GM23338 (cell line): ENCODE data around the gene RAB13. TPM values are rescaled to one million over a fixed set of nuclear protein-coding genes. Genes with fewer than 3 reads are reported as not detected.
A peak's percentile ranks its signal among the peaks of the same experiment; 100 is the strongest.

Experiments used
- ATAC-seq: fragments of 200-7000 bp; cut with Tn5 transposase; 3 replicates; pipeline ENCODE4 v1.9.1; 2020
- DNase-seq: peaks from one replicate; pipeline ENCODE4 v3.0.0-alpha.2; 2015; ENCODE audit warnings: low spot score
- H2AFZ ChIP-seq: fragments of 200-600 bp; sonication (generic); 2 replicates; pipeline ENCODE4 v1.8.0; 2016; ENCODE audit warnings: antibody characterized with exemption, mild to moderate bottlenecking, moderate library complexity
- H3F3A ChIP-seq: fragments of 200-600 bp; sonication (generic); replicated peaks from 2 replicates; pipeline ENCODE4 v1.8.0; 2017; ENCODE audit warnings: antibody characterized with exemption, mixed run types, low read depth
- H3K27ac ChIP-seq: fragments of 200-600 bp; sonication (generic); 2 replicates; pipeline ENCODE4 v1.6.1; 2016; ENCODE audit warnings: low read depth
- H3K27me3 ChIP-seq: fragments of 200-600 bp; sonication (generic); 2 replicates; pipeline ENCODE4 v1.8.0; 2016; ENCODE audit warnings: mild to moderate bottlenecking, mixed run types, moderate library complexity; ENCODE audit not compliant: insufficient read depth
- H3K36me3 ChIP-seq: fragments of 200-600 bp; sonication (generic); 2 replicates; pipeline ENCODE4 v1.8.0; 2016; ENCODE audit warnings: mild to moderate bottlenecking; ENCODE audit not compliant: insufficient read depth
- H3K4me1 ChIP-seq: fragments of 200-600 bp; sonication (generic); 2 replicates; pipeline ENCODE4 v1.8.0; 2016; ENCODE audit warnings: mild to moderate bottlenecking, moderate library complexity; ENCODE audit not compliant: insufficient read depth
- H3K4me2 ChIP-seq: fragments of 200-600 bp; sonication (generic); 2 replicates; pipeline ENCODE4 v1.7.1; 2017; ENCODE audit warnings: mixed run types
- H3K4me3 ChIP-seq: fragments of 200-600 bp; sonication (generic); 2 replicates; pipeline ENCODE4 v1.6.1; 2016; ENCODE audit warnings: mixed run types
- H3K79me2 ChIP-seq: fragments of 200-600 bp; sonication (generic); replicated peaks from 2 replicates; pipeline ENCODE4 v1.8.0; 2017; ENCODE audit warnings: mild to moderate bottlenecking; ENCODE audit not compliant: insufficient read depth
- H3K9me2 ChIP-seq: fragments of 200-600 bp; sonication (generic); 2 replicates; pipeline ENCODE4 v1.8.0; 2017; ENCODE audit not compliant: insufficient read depth
- H4K20me1 ChIP-seq: fragments of 200-600 bp; sonication (generic); replicated peaks from 2 replicates; pipeline ENCODE4 v1.8.0; 2017; ENCODE audit warnings: mild to moderate bottlenecking; ENCODE audit not compliant: insufficient read depth
- H3K27ac Mint-ChIP-seq: 2 replicates; pipeline ENCODE4 v1.8.0; 2020; ENCODE audit warnings: inconsistent platforms, mild to moderate bottlenecking, moderate library complexity, mixed read lengths
- H3K27me3 Mint-ChIP-seq: 3 replicates; pipeline ENCODE4 v1.8.0; 2022; ENCODE audit warnings: low read depth, mild to moderate bottlenecking, moderate library complexity, mixed read lengths, inconsistent platforms; ENCODE audit not compliant: insufficient read depth, poor library complexity
- H3K36me3 Mint-ChIP-seq: 3 replicates; pipeline ENCODE4 v1.8.0; 2021; ENCODE audit warnings: low read depth, mild to moderate bottlenecking, inconsistent platforms, moderate library complexity, mixed read lengths
- H3K4me1 Mint-ChIP-seq: 3 replicates; pipeline ENCODE4 v1.8.0; 2020; ENCODE audit warnings: mild to moderate bottlenecking, inconsistent platforms, mixed read lengths
- H3K4me3 Mint-ChIP-seq: 3 replicates; pipeline ENCODE4 v1.8.0; 2021; ENCODE audit warnings: moderate library complexity, mild to moderate bottlenecking, inconsistent platforms, mixed read lengths
- H3K9me3 Mint-ChIP-seq: 3 replicates; pipeline ENCODE4 v1.8.0; 2020; ENCODE audit warnings: moderate library complexity, mild to moderate bottlenecking, inconsistent platforms, mixed read lengths
- CREB1 ChIP-seq: fragments of 250-450 bp; sonication (Bioruptor Pico); IDR thresholded peaks from 2 replicates; pipeline ENCODE4 v1.5.0; 2020; ENCODE audit warnings: low read depth, mild to moderate bottlenecking, moderate library complexity
- ETS1 ChIP-seq: IDR thresholded peaks from 2 replicates; pipeline ENCODE4 v1.6.1; 2016; ENCODE audit warnings: antibody characterized with exemption
- NANOG ChIP-seq: IDR thresholded peaks from 2 replicates; pipeline ENCODE4 v1.6.1; 2016; ENCODE audit warnings: antibody characterized with exemption, borderline replicate concordance
- POLR2AphosphoS5 ChIP-seq: IDR thresholded peaks from 2 replicates; pipeline ENCODE4 v1.6.1; 2016; ENCODE audit warnings: antibody characterized with exemption, low read depth
- ZNF114 ChIP-seq: fragments of 250-450 bp; sonication (Bioruptor Pico); IDR thresholded peaks from 2 replicates; pipeline ENCODE4 v1.5.0; 2020; ENCODE audit warnings: mild to moderate bottlenecking, moderate library complexity
- polyA plus RNA-seq: library from polyadenylated mRNA; unstranded; fragments of >200 nt; fragmentation: Nextera tagmentation; extraction: Ambion mirVana; gene quantifications from 2 replicates; pipeline ENCODE4 v1.2.1, GENCODE V29; 2016
- total RNA-seq: library from RNA; depleted of rRNA; stranded (reverse); fragments of >200 nt; shearing (Covaris generic); gene quantifications from 2 replicates; pipeline ENCODE4 v1.2.3, GENCODE V29; 2014
- TF ChIP-seq, protein P1 (sequence below): IDR thresholded peaks from one replicate; pipeline ENCODE4 v1.6.1; 2018; ENCODE audit warnings: antibody characterized with exemption; ENCODE audit not compliant: unreplicated experiment

RAB13 gene
- total and polyA plus RNA-seq, 2 experiments from 2014 or later, result 38.6 to 171 TPM

GRCh38 chr1:153945795-153946621, 40.1 kb downstream of the RAB13 start:
- H3K4me3 ChIP-seq, result peak overlapping the region; percentile 95
- peaks cover 5% of the 10 kb centered on the region; the same call in 1 of the 2 replicates for H3F3A ChIP-seq
- H3K36me3 Mint-ChIP-seq, result peaks cover 46% of the 10 kb centered on the region
- no peak overlapping the region for H3K27ac ChIP-seq
- ATAC-seq (peak; percentile 49), DNase-seq (peak; percentile 62)
- peak overlapping the region; percentile 72 for H2AFZ ChIP-seq
- H4K20me1 ChIP-seq, result 0 out of 2 replicates have a peak, but pooled peaks cover 10% of the 10 kb centered on the region
- H3K4me1 Mint-ChIP-seq, result peaks cover 18% of the 10 kb centered on the region
- no peaks in the 10 kb centered on the region for H3K27me3 ChIP-seq
- TF ChIP-seq, protein P1, sequence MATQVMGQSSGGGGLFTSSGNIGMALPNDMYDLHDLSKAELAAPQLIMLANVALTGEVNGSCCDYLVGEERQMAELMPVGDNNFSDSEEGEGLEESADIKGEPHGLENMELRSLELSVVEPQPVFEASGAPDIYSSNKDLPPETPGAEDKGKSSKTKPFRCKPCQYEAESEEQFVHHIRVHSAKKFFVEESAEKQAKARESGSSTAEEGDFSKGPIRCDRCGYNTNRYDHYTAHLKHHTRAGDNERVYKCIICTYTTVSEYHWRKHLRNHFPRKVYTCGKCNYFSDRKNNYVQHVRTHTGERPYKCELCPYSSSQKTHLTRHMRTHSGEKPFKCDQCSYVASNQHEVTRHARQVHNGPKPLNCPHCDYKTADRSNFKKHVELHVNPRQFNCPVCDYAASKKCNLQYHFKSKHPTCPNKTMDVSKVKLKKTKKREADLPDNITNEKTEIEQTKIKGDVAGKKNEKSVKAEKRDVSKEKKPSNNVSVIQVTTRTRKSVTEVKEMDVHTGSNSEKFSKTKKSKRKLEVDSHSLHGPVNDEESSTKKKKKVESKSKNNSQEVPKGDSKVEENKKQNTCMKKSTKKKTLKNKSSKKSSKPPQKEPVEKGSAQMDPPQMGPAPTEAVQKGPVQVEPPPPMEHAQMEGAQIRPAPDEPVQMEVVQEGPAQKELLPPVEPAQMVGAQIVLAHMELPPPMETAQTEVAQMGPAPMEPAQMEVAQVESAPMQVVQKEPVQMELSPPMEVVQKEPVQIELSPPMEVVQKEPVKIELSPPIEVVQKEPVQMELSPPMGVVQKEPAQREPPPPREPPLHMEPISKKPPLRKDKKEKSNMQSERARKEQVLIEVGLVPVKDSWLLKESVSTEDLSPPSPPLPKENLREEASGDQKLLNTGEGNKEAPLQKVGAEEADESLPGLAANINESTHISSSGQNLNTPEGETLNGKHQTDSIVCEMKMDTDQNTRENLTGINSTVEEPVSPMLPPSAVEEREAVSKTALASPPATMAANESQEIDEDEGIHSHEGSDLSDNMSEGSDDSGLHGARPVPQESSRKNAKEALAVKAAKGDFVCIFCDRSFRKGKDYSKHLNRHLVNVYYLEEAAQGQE, result no peak
- TF ChIP-seq CREB1 (CRISPR knock-in tag) (no peak), ZNF114 (CRISPR knock-in tag) (no peak), NANOG (no peak), ETS1 (0 out of 2 replicates have a peak, but pooled peaks have one; percentile 3), POLR2AphosphoS5 (0 out of 2 replicates have a peak, but pooled peaks have one; percentile 29)
- peaks cover 14% of the 10 kb centered on the region; the same call in 1 of the 2 replicates for H3K36me3 ChIP-seq
- peaks cover 17% of the 10 kb centered on the region for H3K27me3 Mint-ChIP-seq
- peak overlapping the region; percentile 99 for H3K4me2 ChIP-seq
- H3K4me3 Mint-ChIP-seq, result peak overlapping the region; percentile 87
- peaks cover 10% of the 10 kb centered on the region; the same call in 1 of the 2 replicates for H3K4me1 ChIP-seq
- H3K79me2 ChIP-seq, result peaks cover 20% of the 10 kb centered on the region
- H3K27ac Mint-ChIP-seq, result no peak overlapping the region; the same call in 1 of the 2 replicates
- no peaks in the 10 kb centered on the region for H3K9me2 ChIP-seq
- H3K9me3 Mint-ChIP-seq, result no peaks in the 10 kb centered on the region; the same call in 2 of the 3 replicates

- H3F3A ChIP-seq, result peaks cover 5% of the 10 kb centered on the region; the same call in 1 of the 2 replicates
- H3K4me3 ChIP-seq, result peak overlapping the region; percentile 95
- no peak overlapping the region for H3K27ac ChIP-seq
- H3K4me2 ChIP-seq, result peak overlapping the region; percentile 99
- H2AFZ ChIP-seq, result peak overlapping the region; percentile 72; the same call in 1 of the 2 replicates
- H3K27ac Mint-ChIP-seq, result peak overlapping the region; percentile 73
- H3K4me3 Mint-ChIP-seq, result peak overlapping the region; percentile 87
- 0 out of 2 replicates have a peak, but pooled peaks cover 5% of the 10 kb centered on the region for H4K20me1 ChIP-seq
- no peaks in the 10 kb centered on the region for H3K27me3 ChIP-seq
- H3K4me1 ChIP-seq, result peaks cover 10% of the 10 kb centered on the region; the same call in 1 of the 2 replicates
- DNase-seq (peak; percentile 37), ATAC-seq (peak; percentile 5)
- H3K36me3 ChIP-seq, result peaks cover 10% of the 10 kb centered on the region; the same call in 1 of the 2 replicates
- peaks cover 18% of the 10 kb centered on the region for H3K4me1 Mint-ChIP-seq
- peaks cover 17% of the 10 kb centered on the region for H3K27me3 Mint-ChIP-seq
- H3K36me3 Mint-ChIP-seq, result peaks cover 44% of the 10 kb centered on the region
- H3K9me3 Mint-ChIP-seq, result no peaks in the 10 kb centered on the region; the same call in 2 of the 3 replicates
- peaks cover 17% of the 10 kb centered on the region for H3K79me2 ChIP-seq
- H3K9me2 ChIP-seq, result no peaks in the 10 kb centered on the region
- TF ChIP-seq ETS1, result 0 out of 2 replicates have a peak, but pooled peaks have one; percentile 10
These were observed 40.9 kb downstream of the RAB13 start for GRCh38 chr1:153945131-153945794.
